HG02970 (cell line): ENCODE data around the gene GLA.
A peak's percentile ranks its signal among the peaks of the same experiment; 100 is the strongest.

Experiments
- ATAC-seq: cut with Tn5 transposase; IDR thresholded peaks from one replicate; pipeline ENCODE4 v1.9.1; 2021; ENCODE audit warnings: mild to moderate bottlenecking, moderate library complexity, moderate number of reproducible peaks; ENCODE audit not compliant: unreplicated experiment, low FRiP score

The GLA gene

DNA sequence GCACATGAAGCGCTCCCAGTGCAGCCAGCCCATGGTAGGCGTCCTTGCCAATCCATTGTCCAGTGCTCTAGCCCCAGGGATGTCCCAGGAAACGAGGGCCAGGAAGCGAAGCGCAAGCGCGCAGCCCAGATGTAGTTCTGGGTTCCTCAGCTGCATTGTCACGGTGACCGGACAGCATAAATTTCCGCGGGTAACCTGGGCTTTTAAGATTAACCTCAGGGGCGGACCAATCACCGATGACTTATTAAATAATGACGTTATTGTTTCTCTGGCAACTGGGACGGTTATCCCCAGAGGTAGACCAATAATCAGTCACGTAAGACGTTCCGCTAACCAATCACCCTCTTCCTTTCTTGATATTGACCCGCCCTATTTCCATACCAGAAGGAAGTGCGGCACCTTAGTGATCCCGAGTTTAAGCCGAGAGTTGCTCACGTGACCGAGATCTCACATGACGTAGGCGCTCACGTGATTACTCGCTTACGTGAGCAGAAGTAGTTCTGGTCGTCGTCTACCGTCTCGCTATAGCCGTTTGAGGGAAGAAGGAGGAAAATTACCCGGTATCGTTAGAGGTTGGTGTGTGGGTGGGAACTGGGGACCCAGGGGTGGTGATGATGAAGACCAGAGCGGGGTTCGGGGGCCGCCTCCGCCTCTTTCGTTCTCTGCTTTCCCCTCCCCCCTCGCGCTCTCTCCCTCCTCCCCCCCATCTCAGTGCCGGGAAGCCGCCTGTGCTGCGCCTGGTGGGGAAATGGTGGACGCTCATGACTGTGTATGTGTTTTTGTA, at the start of gene GLA, which contains the start of gene HNRNPH2:
Gene GLA, minus strand, starts transcription at position 178 of the 784 bp plus-strand sequence. Its CDS starts 22 bp downstream, at position 156.
Gene HNRNPH2, plus strand, starts transcription at position 475 of the 784 bp plus-strand sequence. CDS start 3,767 bp downstream, outside the sequence.
- ATAC-seq, result peak; percentile 97

GRCh38 chrX:101452056-101452455, 44.3 kb upstream of the GLA start:
- ATAC-seq, result no peak

GRCh38 chrX:101450961-101451360, 43.2 kb upstream of the GLA start:
- ATAC-seq, result no peak

GRCh38 chrX:101450085-101450484, 42.4 kb upstream of the GLA start:
- no peak for ATAC-seq

GRCh38 chrX:101449279-101449678, 41.6 kb upstream of the GLA start:
- no peak for ATAC-seq

DNA sequence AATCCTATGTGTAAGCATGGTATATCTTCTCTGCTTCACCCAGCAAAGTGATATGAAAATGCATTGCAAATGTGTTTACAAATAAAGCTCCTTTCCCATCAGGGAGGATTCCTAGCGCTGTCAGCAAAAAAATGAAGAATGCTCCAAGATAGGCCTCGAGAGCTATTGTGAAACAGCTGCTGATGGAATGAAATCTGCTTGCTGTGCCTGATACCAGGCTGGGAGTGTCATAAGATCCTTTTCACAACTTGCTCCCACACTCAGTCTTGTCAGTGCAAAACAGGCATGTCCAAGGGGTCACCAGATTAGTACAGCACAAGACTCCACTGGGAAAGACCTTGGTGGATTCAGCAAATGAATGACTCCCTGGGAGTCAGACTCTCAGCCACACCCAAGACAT, 34.4 kb upstream of the GLA start:
- no peak for ATAC-seq

DNA sequence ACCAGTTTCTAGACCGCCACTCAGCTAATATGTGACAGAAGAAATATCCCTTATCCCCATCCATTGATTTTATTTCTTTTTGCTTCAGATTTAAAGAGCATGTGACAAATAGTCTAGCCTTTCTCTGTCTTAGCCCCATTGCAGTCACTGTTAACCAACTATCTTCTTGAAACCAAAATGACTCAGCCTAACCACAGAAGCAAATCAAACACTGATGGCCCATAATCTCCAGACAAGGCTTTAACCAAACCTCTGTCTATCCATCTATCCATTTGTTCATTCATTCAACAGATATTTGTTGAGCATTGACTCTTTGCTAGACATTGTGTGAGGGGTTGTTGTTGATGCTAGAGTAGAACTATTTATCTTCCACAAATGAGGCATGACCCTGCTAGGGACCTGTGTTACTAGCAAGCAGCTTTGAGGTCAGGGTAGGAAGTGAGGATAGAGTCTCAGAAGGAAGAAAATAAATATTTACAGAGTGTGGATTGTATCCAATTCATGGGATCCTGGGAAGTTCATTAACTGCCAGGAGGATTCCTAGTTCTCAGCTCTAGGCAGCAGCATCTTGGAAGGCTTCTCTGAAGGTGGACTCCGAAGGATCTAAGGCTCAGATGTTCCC, 22.8 kb upstream of the GLA start:
- ATAC-seq, result peak; percentile 79

- ATAC-seq, result no peak
Observed at GRCh38 chrX:101429934-101430333, 22.2 kb upstream of the GLA start.

GRCh38 chrX:101427954-101428353, 20.2 kb upstream of the GLA start:
- no peak for ATAC-seq

DNA sequence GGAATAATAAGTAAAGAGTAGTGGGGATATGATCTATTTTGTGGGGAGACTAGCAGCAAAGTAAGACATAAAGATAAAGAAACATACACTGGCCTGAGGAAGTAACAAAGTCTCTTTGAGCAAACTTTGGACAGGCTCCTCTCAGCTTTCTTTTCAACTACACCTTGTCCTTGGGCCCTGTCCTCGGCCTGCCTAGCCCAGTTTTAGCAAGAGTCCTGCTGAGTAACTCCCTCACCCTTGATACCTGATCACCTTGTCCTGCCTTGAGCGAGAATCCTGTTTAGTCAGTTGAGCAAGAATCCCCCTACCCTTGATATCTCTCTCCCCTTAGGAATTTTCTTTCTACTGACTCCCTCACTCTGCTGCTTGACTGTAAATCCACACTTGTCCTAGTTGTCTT, 11.8 kb upstream of the GLA start:
- no peak for ATAC-seq

GRCh38 chrX:101417981-101418841, 10.5 kb upstream of the GLA start:
- ATAC-seq, result no peak

DNA sequence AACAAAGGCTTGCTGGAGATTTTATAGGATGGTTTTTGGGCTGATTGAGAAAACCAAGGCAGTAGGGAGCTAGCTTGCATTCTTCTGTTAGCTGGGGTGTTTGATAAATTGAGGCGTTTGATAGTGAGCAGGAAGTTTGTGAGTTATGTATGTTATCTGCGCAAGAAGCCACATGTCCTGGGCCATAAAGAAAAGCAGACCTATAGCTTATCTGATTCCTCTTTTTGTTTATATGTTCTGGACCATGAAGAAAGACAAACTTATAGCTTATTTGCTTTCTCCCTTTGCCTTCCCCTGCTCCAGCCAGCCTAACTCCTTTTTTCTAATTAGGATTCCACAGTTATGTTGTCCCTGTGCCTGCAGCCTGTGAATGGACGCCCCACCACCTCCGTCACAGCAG, 9.5 kb upstream of the GLA start:
- no peak for ATAC-seq

DNA sequence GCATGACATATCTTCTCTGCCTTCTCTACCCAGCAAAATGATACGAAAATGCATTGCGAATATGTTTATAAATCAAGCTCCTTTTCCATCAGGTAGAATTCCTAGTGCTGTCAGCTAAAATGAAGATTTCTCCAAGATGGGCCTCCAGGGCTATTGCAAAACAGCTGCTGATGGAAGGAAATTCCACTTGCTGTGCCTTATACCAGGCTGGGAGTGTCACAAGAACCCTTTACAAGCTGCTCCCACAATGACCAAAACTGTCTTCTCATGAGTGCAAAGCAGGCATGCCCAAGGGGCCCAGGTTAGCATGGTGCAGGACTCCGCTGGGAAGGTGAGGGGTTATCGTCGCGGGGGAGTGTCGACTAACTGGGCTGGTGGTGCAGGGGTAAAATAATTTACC, 9.0 kb upstream of the GLA start:
- no peak for ATAC-seq

- ATAC-seq, result no peak
Observed at GRCh38 chrX:101415180-101416145, 7.7 kb upstream of the GLA start.

DNA sequence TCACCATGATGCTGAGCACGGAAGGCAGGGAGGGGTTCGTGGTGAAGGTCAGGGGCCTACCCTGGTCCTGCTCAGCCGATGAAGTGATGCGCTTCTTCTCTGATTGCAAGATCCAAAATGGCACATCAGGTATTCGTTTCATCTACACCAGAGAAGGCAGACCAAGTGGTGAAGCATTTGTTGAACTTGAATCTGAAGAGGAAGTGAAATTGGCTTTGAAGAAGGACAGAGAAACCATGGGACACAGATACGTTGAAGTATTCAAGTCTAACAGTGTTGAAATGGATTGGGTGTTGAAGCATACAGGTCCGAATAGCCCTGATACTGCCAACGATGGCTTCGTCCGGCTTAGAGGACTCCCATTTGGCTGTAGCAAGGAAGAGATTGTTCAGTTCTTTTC, 4.3 kb upstream of the GLA start:
- no peak for ATAC-seq

DNA sequence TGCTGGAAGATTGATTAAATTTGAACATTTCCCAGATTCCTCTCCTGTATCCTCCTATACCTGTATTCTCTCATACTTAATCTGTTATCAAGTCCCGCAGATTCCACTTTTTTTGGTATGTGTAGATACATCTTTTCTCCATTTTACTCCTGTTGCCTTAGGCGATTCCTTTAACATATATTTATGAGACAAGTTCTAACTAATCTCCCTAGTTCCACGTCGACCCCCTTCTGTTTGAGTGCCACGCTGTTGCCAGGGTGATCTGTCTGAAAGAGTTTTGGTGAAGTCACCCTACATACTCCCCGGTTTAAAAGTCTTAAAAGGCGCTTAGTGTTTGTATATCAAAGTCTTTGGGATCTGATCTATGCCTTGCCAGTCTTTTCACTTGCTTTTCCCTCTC, 2.7 kb upstream of the GLA start:
- ATAC-seq, result no peak

DNA sequence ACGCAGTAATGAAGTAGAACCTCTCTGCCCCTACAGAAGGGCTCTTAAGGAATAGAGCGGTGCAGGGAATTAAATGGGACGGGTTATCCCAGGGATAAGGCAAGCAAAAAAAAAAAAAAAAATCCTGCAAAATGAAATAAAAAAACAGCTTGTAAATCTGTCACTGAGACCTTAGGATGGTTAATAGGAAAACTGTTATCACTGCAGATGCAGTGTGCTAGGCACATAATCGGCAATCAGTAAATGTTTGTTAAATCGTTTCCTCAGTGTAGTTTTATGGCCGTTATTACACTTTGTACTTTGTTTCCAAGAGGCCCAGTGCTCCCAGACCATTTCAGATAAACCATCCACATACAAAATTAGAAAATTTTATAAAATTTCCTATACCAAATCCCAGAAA, 1.3 kb upstream of the GLA start:
- no peak for ATAC-seq

DNA sequence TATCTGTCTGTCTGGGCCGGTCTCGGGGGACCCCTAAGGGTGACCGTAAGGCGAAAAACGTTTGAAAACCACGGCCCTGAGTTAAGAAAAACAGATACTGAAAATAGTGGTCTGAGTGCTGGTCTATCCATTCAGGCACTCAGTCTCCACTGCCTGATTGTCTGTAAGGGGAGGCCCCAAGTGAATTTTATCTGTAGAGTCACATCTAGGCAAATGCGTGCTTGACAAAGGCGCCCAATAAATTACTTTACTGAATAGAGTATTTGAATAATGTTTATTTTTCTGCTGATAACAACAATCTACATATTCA, 762 bp upstream of the GLA start:
- no peak for ATAC-seq

GRCh38 chrX:101407167-101407747, 468 bp downstream of the GLA start:
- ATAC-seq, result no peak

GRCh38 chrX:101399825-101400224, 7.9 kb downstream of the GLA start:
- ATAC-seq, result no peak
